ENCODE results near the gene CARMIL1. TPM values are rescaled to one million over a fixed set of nuclear protein-coding genes. Genes with fewer than 3 reads are reported as not detected.

The CARMIL1 gene
- total and polyA plus RNA-seq, 10 of the 15 experiments (the other 5 are each of a cell fraction or from before 2014, with no cell fraction given): 6.4 to 18.1 (median 10.3) TPM

DNA sequence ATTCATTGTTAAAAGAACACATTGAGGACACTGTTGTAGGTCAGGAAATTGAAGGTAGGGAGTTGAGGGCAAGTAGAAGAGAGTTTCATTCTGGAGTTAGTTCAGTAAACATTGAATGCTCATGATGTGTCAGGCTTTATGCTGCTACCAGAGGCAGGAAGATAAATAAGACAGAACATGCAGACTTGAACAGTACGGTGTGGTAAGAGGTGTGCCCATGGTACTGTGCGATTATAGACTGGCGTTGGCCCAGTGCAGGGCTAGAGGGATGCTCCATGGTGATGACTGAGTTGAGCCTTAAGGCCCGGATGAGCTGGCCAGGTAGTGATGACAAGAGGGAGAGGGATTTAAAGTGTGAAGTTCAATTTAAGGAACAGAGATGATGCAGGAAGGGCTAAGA, 50.8 kb downstream of the CARMIL1 start:
- Histone ChIP-seq H3K27ac (ENCODE audit: control insufficient read depth, insufficient read depth) (no peak overlapping the region), H3K9me3 (replicated peaks; ENCODE audit: control insufficient read depth, insufficient read depth, low read length) (no peaks in the 10 kb centered on the region), H4K20me1 (ENCODE audit: control insufficient read depth, insufficient read depth) (no peaks in the 10 kb centered on the region), H3K4me3 (no peak overlapping the region), H3K4me2 (ENCODE audit: control insufficient read depth, insufficient read depth) (no peak overlapping the region), H3K79me2 (ENCODE audit: control insufficient read depth, insufficient read depth, low read length) (peaks cover under 1% of the 10 kb centered on the region; the same call in 1 of the 2 replicates), H3K27me3 (replicated peaks in 1 of 2; ENCODE audit: control insufficient read depth in 2 of 2, insufficient read depth in 2 of 2, low read length in 1 of 2) (no peaks in the 10 kb centered on the region), H2AFZ (ENCODE audit: control insufficient read depth, low read depth, low read length) (no peak overlapping the region), H3K9ac (ENCODE audit: control insufficient read depth, insufficient read depth, low read length) (no peak overlapping the region), H3K36me3 (ENCODE audit: control insufficient read depth in 2 of 2, insufficient read depth in 2 of 2, low read length in 1 of 2) (no peaks in the 10 kb centered on the region), H3K4me1 (ENCODE audit: control insufficient read depth, insufficient read depth, low read length) (peaks cover 7% of the 10 kb centered on the region)
- in situ Hi-C loops (cut with MboI): no loop called here
- POLR2A ChIA-PET: interaction anchor here (0.6 kb wide), 2 partner anchors 17 to 40 kb away, joined by 6 to 8 read pairs; no protein-coding TSS in a partner anchor
- BruUV-seq (replicated peaks): no TSS peak
- WGBS (ENCODE audit: insufficient coverage, insufficient replicate concordance, low lambda C conversion rate, missing lambda C conversion rate): 48% methylated on average over 4 of the region's 4 CpGs
- DNase-seq (ENCODE audit: low read depth, low spot score) (no peak), FAIRE-seq (no peak), ATAC-seq (no peak)
- intact Hi-C loops (cut with micrococcal nuclease; ENCODE audit: unreplicated experiment): no loop called here
- SMC1A ChIA-PET (ENCODE audit: uncharacterized antibody, unreplicated experiment): interaction anchor here (0.7 to 1.5 kb wide), 3 partner anchors 60 to 160 kb away, joined by 3 to 4 read pairs (median 3); no protein-coding TSS in a partner anchor
- CTCF ChIA-PET: interaction anchor here (1.5 kb wide), 1 partner anchor 52 kb away, joined by 3 read pairs; no protein-coding TSS in a partner anchor
- RAD21 ChIA-PET (ENCODE audit: unreplicated experiment): interaction anchor here (0.7 kb wide), 1 partner anchor 65 kb away, joined by 3 read pairs; no protein-coding TSS in a partner anchor
- TF ChIP-seq, protein P1, sequence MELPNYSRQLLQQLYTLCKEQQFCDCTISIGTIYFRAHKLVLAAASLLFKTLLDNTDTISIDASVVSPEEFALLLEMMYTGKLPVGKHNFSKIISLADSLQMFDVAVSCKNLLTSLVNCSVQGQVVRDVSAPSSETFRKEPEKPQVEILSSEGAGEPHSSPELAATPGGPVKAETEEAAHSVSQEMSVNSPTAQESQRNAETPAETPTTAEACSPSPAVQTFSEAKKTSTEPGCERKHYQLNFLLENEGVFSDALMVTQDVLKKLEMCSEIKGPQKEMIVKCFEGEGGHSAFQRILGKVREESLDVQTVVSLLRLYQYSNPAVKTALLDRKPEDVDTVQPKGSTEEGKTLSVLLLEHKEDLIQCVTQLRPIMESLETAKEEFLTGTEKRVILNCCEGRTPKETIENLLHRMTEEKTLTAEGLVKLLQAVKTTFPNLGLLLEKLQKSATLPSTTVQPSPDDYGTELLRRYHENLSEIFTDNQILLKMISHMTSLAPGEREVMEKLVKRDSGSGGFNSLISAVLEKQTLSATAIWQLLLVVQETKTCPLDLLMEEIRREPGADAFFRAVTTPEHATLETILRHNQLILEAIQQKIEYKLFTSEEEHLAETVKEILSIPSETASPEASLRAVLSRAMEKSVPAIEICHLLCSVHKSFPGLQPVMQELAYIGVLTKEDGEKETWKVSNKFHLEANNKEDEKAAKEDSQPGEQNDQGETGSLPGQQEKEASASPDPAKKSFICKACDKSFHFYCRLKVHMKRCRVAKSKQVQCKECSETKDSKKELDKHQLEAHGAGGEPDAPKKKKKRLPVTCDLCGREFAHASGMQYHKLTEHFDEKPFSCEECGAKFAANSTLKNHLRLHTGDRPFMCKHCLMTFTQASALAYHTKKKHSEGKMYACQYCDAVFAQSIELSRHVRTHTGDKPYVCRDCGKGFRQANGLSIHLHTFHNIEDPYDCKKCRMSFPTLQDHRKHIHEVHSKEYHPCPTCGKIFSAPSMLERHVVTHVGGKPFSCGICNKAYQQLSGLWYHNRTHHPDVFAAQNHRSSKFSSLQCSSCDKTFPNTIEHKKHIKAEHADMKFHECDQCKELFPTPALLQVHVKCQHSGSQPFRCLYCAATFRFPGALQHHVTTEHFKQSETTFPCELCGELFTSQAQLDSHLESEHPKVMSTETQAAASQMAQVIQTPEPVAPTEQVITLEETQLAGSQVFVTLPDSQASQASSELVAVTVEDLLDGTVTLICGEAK (IDR thresholded peaks at IDR 0.05; ENCODE audit: borderline replicate concordance): no peak
- TF ChIP-seq TCF7 (IDR thresholded peaks at IDR 0.05; ENCODE audit: borderline replicate concordance) (no peak), KLF5 (IDR thresholded peaks at IDR 0.05; ENCODE audit: partially characterized antibody) (no peak), RAD51 (IDR thresholded peaks at IDR 0.05) (no peak), TAF1 (IDR thresholded peaks at IDR 0.05; ENCODE audit: borderline replicate concordance, low read depth, low read length) (no peak), MEF2A (IDR thresholded peaks at IDR 0.05; ENCODE audit: insufficient read depth, low read depth, low read length) (no peak), STAT3 (IDR thresholded peaks at IDR 0.05; ENCODE audit: low read depth, low read length) (no peak), SMC3 (IDR thresholded peaks at IDR 0.05; ENCODE audit: borderline replicate concordance, low read length) (no peak), JUND (IDR thresholded peaks at IDR 0.05; ENCODE audit: low read depth, low read length) (no peak), HCFC1 (IDR thresholded peaks at IDR 0.05; ENCODE audit: low read length) (no peak), CREM (IDR thresholded peaks at IDR 0.05; ENCODE audit: low read depth) (no peak), CHD2 (IDR thresholded peaks at IDR 0.05; ENCODE audit: borderline replicate concordance, low read depth, low read length) (no peak), CBX3 (IDR thresholded peaks at IDR 0.05; ENCODE audit: borderline replicate concordance, low read depth) (no peak), ZNF217 (IDR thresholded peaks at IDR 0.05) (no peak), BCL11A (IDR thresholded peaks at IDR 0.05; ENCODE audit: low read depth, low read length) (no peak)
- TF ChIP-seq, protein P2, sequence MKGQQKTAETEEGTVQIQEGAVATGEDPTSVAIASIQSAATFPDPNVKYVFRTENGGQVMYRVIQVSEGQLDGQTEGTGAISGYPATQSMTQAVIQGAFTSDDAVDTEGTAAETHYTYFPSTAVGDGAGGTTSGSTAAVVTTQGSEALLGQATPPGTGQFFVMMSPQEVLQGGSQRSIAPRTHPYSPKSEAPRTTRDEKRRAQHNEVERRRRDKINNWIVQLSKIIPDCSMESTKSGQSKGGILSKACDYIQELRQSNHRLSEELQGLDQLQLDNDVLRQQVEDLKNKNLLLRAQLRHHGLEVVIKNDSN (IDR thresholded peaks at IDR 0.05; ENCODE audit: borderline replicate concordance, extremely low read length, insufficient read depth, low read depth, low read length): no peak
- TF ChIP-seq, protein P3, sequence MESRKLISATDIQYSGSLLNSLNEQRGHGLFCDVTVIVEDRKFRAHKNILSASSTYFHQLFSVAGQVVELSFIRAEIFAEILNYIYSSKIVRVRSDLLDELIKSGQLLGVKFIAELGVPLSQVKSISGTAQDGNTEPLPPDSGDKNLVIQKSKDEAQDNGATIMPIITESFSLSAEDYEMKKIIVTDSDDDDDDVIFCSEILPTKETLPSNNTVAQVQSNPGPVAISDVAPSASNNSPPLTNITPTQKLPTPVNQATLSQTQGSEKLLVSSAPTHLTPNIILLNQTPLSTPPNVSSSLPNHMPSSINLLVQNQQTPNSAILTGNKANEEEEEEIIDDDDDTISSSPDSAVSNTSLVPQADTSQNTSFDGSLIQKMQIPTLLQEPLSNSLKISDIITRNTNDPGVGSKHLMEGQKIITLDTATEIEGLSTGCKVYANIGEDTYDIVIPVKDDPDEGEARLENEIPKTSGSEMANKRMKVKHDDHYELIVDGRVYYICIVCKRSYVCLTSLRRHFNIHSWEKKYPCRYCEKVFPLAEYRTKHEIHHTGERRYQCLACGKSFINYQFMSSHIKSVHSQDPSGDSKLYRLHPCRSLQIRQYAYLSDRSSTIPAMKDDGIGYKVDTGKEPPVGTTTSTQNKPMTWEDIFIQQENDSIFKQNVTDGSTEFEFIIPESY (IDR thresholded peaks at IDR 0.05): no peak
- TF ChIP-seq, protein P4, sequence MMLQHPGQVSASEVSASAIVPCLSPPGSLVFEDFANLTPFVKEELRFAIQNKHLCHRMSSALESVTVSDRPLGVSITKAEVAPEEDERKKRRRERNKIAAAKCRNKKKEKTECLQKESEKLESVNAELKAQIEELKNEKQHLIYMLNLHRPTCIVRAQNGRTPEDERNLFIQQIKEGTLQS (IDR thresholded peaks at IDR 0.05; ENCODE audit: borderline replicate concordance, extremely low read depth, low read depth, low read length): no peak
